ENCODE measurements around the gene BST1. TPM values are rescaled to one million over a fixed set of nuclear protein-coding genes. Genes with fewer than 3 reads are reported as not detected.

The BST1 gene
- polyA plus RNA-seq, 3 donors = 140 to 297 (median 266) TPM

GRCh38 chr4:15720851-15721250 is 18.0 kb downstream of the BST1 start:
- peaks cover 29 to 31% of the 10 kb centered on the region in 2 donors for H3K4me1 ChIP-seq (ENCODE audit: control insufficient read depth in 1 of 2, insufficient read depth in 2 of 2, low read length in 2 of 2)
- peaks cover 82 to 100% of the 10 kb centered on the region in 2 donors for H3K36me3 Mint-ChIP-seq
- no peaks in the 10 kb centered on the region for H3K27me3 ChIP-seq (ENCODE audit: control insufficient read depth in 2 of 2, insufficient read depth in 2 of 2, low read length in 2 of 2)
- peaks cover 34% of the 10 kb centered on the region for H3K4me1 Mint-ChIP-seq
- H3K9ac ChIP-seq (ENCODE audit: insufficient read depth, low read length, poor library complexity, severe bottlenecking) = no peak overlapping the region
- H3K4me3 ChIP-seq (replicated peaks in 1 of 3; ENCODE audit: low read depth in 2 of 3, low read length in 3 of 3) = no peak overlapping the region
- H4K20me1 ChIP-seq (ENCODE audit: insufficient read depth, low read length) = peaks cover 44% of the 10 kb centered on the region
- no CpG with 5 or more reads among the region's 2 CpGs for WGBS (ENCODE audit: insufficient coverage)
- peaks cover 92 to 98% of the 10 kb centered on the region in 2 donors for H3K36me3 ChIP-seq (replicated peaks in 1 of 2; ENCODE audit: control insufficient read depth in 1 of 2, insufficient read depth in 2 of 2, low read length in 2 of 2)
- peak overlapping the region; percentile 71 to 79 for H3K27ac ChIP-seq (ENCODE audit: low read depth in 1 of 2, low read length in 2 of 2)
- no peak overlapping the region for H2AFZ ChIP-seq (ENCODE audit: insufficient read depth, low read depth, low read length, poor library complexity, severe bottlenecking)
- H3K4me3 Mint-ChIP-seq = no peak overlapping the region
- H3K27me3 Mint-ChIP-seq (ENCODE audit: low read depth in 3 of 3) = peaks cover 0 to 2% (median 0%) of the 10 kb centered on the region in 3 donors
- peaks cover 63% of the 10 kb centered on the region for H3K79me2 ChIP-seq (ENCODE audit: insufficient read depth, low read length)
- peaks cover 0 to 2% (median 0%) of the 10 kb centered on the region in 7 donors for H3K9me3 Mint-ChIP-seq
- no peaks in the 10 kb centered on the region for H3K9me3 ChIP-seq (replicated peaks in 1 of 2; ENCODE audit: control insufficient read depth in 1 of 2, insufficient read depth in 1 of 2, low read length in 2 of 2)
- TF ChIP-seq CTCF (IDR thresholded peaks at IDR 0.05) = no peak
- DNase-seq = peak; percentile 41 to 71 (median 67)
- H3K4me2 ChIP-seq (replicated peaks; ENCODE audit: extremely low read depth, low read length, poor library complexity, severe bottlenecking) = no peak overlapping the region
- H3K27ac Mint-ChIP-seq = peak overlapping the region; percentile 57 to 96 (median 92)
- intact Hi-C loops (cut with micrococcal nuclease) = no loop called here

GRCh38 chr4:15725608-15726007 is 22.7 kb downstream of the BST1 start:
- no peak overlapping the region for H3K4me2 ChIP-seq (replicated peaks; ENCODE audit: extremely low read depth, low read length, poor library complexity, severe bottlenecking)
- intact Hi-C loops (cut with micrococcal nuclease) = no loop called here
- peaks cover 93 to 97% of the 10 kb centered on the region in 2 donors for H3K36me3 ChIP-seq (replicated peaks in 1 of 2; ENCODE audit: control insufficient read depth in 1 of 2, insufficient read depth in 2 of 2, low read length in 2 of 2)
- no peak overlapping the region for H3K9ac ChIP-seq (ENCODE audit: insufficient read depth, low read length, poor library complexity, severe bottlenecking)
- no peaks in the 10 kb centered on the region for H3K9me3 ChIP-seq (replicated peaks in 1 of 2; ENCODE audit: control insufficient read depth in 1 of 2, insufficient read depth in 1 of 2, low read length in 2 of 2)
- Mint-ChIP-seq H3K27me3 (ENCODE audit: low read depth in 3 of 3) (no peaks in the 10 kb centered on the region), H3K36me3 (peaks cover 74 to 85% of the 10 kb centered on the region in 2 donors), H3K27ac (peak overlapping the region in 2 of 7 donors; percentile 2 to 69), H3K9me3 (no peaks in the 10 kb centered on the region), H3K4me3 (no peak overlapping the region), H3K4me1 (peaks cover 6% of the 10 kb centered on the region)
- peaks cover 54% of the 10 kb centered on the region for H4K20me1 ChIP-seq (ENCODE audit: insufficient read depth, low read length)
- H3K4me3 ChIP-seq (replicated peaks in 1 of 3; ENCODE audit: low read depth in 2 of 3, low read length in 3 of 3) = no peak overlapping the region
- peak overlapping the region in 1 of 2 donors; percentile 56 for H3K27ac ChIP-seq (ENCODE audit: low read depth in 1 of 2, low read length in 2 of 2)
- no peak for TF ChIP-seq CTCF (IDR thresholded peaks at IDR 0.05)
- DNase-seq = no peak
- no peak overlapping the region for H2AFZ ChIP-seq (ENCODE audit: insufficient read depth, low read depth, low read length, poor library complexity, severe bottlenecking)
- H3K79me2 ChIP-seq (ENCODE audit: insufficient read depth, low read length) = peaks cover 21% of the 10 kb centered on the region
- no CpG with 5 or more reads among the region's 4 CpGs for WGBS (ENCODE audit: insufficient coverage)
- no peaks in the 10 kb centered on the region for H3K27me3 ChIP-seq (ENCODE audit: control insufficient read depth in 2 of 2, insufficient read depth in 2 of 2, low read length in 2 of 2)
- H3K4me1 ChIP-seq (ENCODE audit: control insufficient read depth in 1 of 2, insufficient read depth in 2 of 2, low read length in 2 of 2) = peaks cover 6% of the 10 kb centered on the region in 2 donors
